ENCODE data around the gene OPHN1. TPM values are rescaled to one million over a fixed set of nuclear protein-coding genes. Genes with fewer than 3 reads are reported as not detected.

The OPHN1 gene
- total RNA-seq, 4 donors from 2014 or later: 4.6 to 27.7 (median 10.8) TPM

DNA sequence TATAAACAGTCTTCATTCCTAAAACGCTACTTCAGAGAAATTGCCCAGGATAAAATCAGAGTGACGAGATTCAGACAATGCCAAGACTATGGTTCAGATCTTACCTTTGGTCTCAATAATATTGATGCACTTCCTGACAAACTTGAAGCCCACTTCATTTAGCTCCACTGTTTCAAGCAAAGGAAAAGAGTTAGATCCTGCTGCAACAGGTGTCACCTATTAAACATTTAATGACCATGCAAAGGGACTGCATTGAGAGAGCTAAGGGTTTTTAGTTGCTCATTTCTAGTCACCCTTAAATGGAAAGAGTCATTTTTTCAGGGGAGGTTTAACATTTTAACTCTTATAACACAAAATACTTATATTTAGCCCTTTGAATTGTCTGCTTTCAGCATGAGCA lies 239.5 kb downstream of the OPHN1 start:
- Histone ChIP-seq H3K4me1 (no peaks in the 10 kb centered on the region), H3K27ac (no peak overlapping the region), H3K9me3 (no peaks in the 10 kb centered on the region), H3K4me3 (no peak overlapping the region), H3K36me3 (no peaks in the 10 kb centered on the region), H3K27me3 (no peaks in the 10 kb centered on the region)
- intact Hi-C loops (cut with DNase I; ENCODE audit: low total_unique reads): loop anchor here (10.0 kb wide), 1 partner anchor 521 kb away; no protein-coding TSS in a partner anchor
- no peak for DNase-seq
- TF ChIP-seq POLR2A (IDR thresholded peaks at IDR 0.05): no peak
- TF ChIP-seq, protein P1, sequence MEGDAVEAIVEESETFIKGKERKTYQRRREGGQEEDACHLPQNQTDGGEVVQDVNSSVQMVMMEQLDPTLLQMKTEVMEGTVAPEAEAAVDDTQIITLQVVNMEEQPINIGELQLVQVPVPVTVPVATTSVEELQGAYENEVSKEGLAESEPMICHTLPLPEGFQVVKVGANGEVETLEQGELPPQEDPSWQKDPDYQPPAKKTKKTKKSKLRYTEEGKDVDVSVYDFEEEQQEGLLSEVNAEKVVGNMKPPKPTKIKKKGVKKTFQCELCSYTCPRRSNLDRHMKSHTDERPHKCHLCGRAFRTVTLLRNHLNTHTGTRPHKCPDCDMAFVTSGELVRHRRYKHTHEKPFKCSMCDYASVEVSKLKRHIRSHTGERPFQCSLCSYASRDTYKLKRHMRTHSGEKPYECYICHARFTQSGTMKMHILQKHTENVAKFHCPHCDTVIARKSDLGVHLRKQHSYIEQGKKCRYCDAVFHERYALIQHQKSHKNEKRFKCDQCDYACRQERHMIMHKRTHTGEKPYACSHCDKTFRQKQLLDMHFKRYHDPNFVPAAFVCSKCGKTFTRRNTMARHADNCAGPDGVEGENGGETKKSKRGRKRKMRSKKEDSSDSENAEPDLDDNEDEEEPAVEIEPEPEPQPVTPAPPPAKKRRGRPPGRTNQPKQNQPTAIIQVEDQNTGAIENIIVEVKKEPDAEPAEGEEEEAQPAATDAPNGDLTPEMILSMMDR (IDR thresholded peaks at IDR 0.05): no peak

DNA sequence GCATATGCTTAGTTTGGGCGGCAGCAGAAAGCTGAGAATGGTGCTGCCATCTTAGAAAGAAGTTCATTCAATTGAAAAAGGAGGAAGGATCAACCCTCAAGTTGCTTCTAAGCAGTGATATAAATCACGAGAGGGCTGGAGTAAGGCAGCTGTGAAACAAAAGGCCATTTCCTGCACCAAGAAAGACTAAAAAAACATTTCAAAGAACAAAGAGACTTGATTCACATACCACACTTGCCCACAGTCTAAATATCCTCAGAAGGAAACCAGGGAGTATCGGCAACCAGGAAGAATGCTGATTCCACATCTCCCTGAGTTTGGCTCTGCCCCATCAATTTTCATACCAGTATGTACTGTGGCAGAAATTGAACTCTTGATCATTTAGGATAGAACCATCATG lies 240.1 kb downstream of the OPHN1 start:
- Histone ChIP-seq H3K27me3 (no peaks in the 10 kb centered on the region), H3K27ac (no peak overlapping the region), H3K4me1 (no peaks in the 10 kb centered on the region), H3K4me3 (no peak overlapping the region), H3K9me3 (no peaks in the 10 kb centered on the region), H3K36me3 (no peaks in the 10 kb centered on the region)
- intact Hi-C loops (cut with DNase I; ENCODE audit: low total_unique reads): loop anchor here (10.0 kb wide), 1 partner anchor 522 kb away; no protein-coding TSS in a partner anchor
- DNase-seq: no peak
- TF ChIP-seq, protein P1 (IDR thresholded peaks at IDR 0.05): no peak
- no peak for TF ChIP-seq POLR2A (IDR thresholded peaks at IDR 0.05)

DNA sequence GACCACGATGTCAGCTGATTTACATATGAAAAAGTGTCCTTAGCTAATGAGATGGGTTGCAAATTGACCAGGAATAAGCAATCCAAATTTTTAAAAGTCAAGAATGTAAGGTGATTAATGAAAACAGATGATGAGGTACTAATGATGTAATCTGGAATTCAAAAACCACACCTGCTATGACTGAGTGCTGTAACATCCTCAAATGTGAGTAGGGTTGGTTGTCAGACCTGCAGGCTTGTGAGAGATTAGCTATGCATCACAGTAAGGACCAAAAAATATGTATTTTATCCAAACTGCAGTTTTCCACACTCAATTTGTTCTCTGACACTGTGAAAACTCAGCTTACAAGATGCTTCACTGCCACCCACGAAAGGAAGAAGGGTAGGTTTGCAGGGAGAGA lies 242.5 kb downstream of the OPHN1 start:
- Histone ChIP-seq H3K4me1 (no peaks in the 10 kb centered on the region), H3K9me3 (no peaks in the 10 kb centered on the region), H3K36me3 (no peaks in the 10 kb centered on the region), H3K4me3 (no peak overlapping the region), H3K27ac (no peak overlapping the region), H3K27me3 (no peaks in the 10 kb centered on the region)
- TF ChIP-seq, protein P1 (IDR thresholded peaks at IDR 0.05): no peak
- TF ChIP-seq POLR2A (IDR thresholded peaks at IDR 0.05): no peak
- no peak for DNase-seq
- intact Hi-C loops (cut with DNase I; ENCODE audit: low total_unique reads): loop anchor here (10.0 kb wide), 1 partner anchor 524 kb away; no protein-coding TSS in a partner anchor

DNA sequence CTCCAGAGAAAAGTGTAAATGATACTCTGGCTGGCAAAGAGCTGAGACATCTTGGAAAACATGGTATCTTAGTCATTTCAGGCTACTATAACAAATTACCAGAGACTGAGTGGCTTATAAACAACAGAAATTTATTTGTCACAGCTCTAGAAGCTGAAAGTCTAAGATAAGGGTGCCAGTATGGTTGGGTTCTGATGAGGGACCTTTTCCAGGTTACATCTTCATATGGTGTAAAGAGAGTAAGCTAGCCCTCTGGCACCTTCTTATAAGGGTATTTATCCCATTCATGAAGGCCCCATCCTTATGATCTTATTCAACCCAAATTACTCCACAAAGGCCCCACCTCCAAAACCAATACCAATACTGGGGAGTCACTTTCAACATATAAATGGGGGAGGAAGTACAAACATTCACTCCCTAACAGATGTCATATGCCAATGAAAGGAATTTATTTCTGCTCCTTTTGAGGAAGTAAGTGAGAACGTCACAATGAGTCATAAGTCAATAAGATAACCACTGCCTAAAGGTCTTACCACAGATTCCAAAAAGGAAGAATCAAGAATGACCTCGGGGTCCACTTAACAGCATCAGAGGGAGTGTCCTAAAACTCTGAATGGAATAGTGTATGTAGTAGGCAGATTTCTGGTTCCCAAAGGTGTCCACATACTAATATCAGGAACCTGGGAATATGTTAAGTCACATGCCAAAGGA lies 246.6 kb downstream of the OPHN1 start:
- H3K36me3 ChIP-seq: no peaks in the 10 kb centered on the region
- no peak for DNase-seq
- no peak overlapping the region for H3K27ac ChIP-seq
- TF ChIP-seq, protein P1 (IDR thresholded peaks at IDR 0.05): no peak
- TF ChIP-seq POLR2A (IDR thresholded peaks at IDR 0.05): no peak
- no peak overlapping the region for H3K4me3 ChIP-seq
- no peaks in the 10 kb centered on the region for H3K4me1 ChIP-seq
- no peaks in the 10 kb centered on the region for H3K9me3 ChIP-seq
- no peaks in the 10 kb centered on the region for H3K27me3 ChIP-seq
- intact Hi-C loops (cut with DNase I; ENCODE audit: low total_unique reads): no loop called here

DNA sequence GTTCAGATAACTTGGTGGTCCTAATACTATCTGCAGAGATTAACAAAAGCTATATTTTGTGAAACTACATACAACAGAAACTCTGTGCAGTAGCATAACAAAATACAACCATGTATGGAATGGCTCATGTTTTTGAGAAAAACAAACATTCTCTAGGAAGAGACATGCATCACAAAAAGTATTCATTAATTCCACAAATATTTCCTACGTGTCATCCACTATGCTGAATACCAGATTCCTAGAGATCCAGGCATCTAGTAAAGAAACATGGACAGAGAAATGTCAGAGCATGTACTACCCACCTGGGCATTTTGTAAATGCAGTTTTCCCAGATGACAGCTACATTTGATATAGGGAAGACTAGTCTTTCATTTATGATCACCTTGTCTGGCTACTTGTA lies 248.1 kb downstream of the OPHN1 start:
- no peaks in the 10 kb centered on the region for H3K9me3 ChIP-seq
- intact Hi-C loops (cut with DNase I; ENCODE audit: low total_unique reads): no loop called here
- no peak overlapping the region for H3K4me3 ChIP-seq
- TF ChIP-seq, protein P1 (IDR thresholded peaks at IDR 0.05): no peak
- no peak for TF ChIP-seq POLR2A (IDR thresholded peaks at IDR 0.05)
- DNase-seq: no peak
- peaks cover 0 to 5% of the 10 kb centered on the region in 2 donors for H3K27me3 ChIP-seq
- no peak overlapping the region for H3K27ac ChIP-seq
- no peaks in the 10 kb centered on the region for H3K36me3 ChIP-seq
- no peaks in the 10 kb centered on the region for H3K4me1 ChIP-seq
